Measurements from ENCODE around the gene OBSCN. TPM values are rescaled to one million over a fixed set of nuclear protein-coding genes. Genes with fewer than 3 reads are reported as not detected.

Gene OBSCN
- total and polyA plus RNA-seq, 2 of the 4 experiments (the other 2 are of a cell fraction), result 4.1 to 9.5 TPM

DNA sequence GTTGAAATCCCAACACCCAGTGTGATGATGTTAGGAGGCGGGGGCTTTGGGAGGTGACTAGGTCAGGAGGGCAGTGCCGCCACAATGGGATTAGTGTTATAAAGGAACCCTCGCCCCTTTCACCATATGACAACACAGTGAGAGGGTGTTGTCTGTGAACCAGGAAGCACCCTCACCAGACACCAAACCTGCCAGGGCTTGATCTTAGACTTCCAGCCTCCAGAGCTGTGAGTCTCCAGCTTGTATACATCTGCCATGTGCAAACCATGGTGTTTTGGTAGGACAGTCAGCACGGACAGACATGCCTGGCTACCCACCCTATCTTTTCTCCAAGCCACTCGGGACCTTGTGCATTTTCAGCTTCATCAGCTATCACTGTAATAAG is 194.8 kb downstream of the OBSCN start (continued):
- TF ChIP-seq MAFK (IDR thresholded peaks at IDR 0.05; ENCODE audit: low read depth, low read length), result no peak

GRCh38 chr1:228403231-228403631 is 195.4 kb downstream of the OBSCN start:
- ChIA-PET CTCF (interaction anchor here (0.9 kb wide), 1 partner anchor 190 kb away, joined by 3 read pairs; no protein-coding TSS in a partner anchor), POLR2A (ENCODE audit: unreplicated experiment) (no interaction called here)
- H3K9me3 ChIP-seq (ENCODE audit: control insufficient read depth, insufficient read depth, low read length), result no peaks in the 10 kb centered on the region
- no peak overlapping the region for H3K18ac ChIP-seq (ENCODE audit: low read depth, low read length)
- H2AK9ac ChIP-seq (replicated peaks; ENCODE audit: low read depth, low read length, poor library complexity), result no peak overlapping the region
- ATAC-seq (ENCODE audit: low read depth), result no peak
- no peak overlapping the region for H4K5ac ChIP-seq (ENCODE audit: low read depth, low read length)
- BruUV-seq (replicated peaks), result no TSS peak
- H3K27ac ChIP-seq (ENCODE audit: insufficient read depth, low read length), result no peak overlapping the region
- H3K9ac ChIP-seq (ENCODE audit: low read depth, low read length), result no peak overlapping the region
- no peak overlapping the region for H2BK5ac ChIP-seq (ENCODE audit: low read depth, low read length, poor library complexity, severe bottlenecking)
- DNase-seq, result no peak
- intact Hi-C loops (cut with micrococcal nuclease) (no loop called here), in situ Hi-C loops (cut with MboI; ENCODE audit: low sequenced_read_pairs) (no loop called here), dilution Hi-C loops (cut with HindIII; ENCODE audit: low sequenced_read_pairs, unreplicated experiment) (no loop called here)
- peaks cover 65% of the 10 kb centered on the region for H4K20me1 ChIP-seq (ENCODE audit: insufficient read depth, low read length)
- no peak overlapping the region for H3K23ac ChIP-seq (ENCODE audit: low read depth, low read length)
- peaks cover 16 to 89% of the 10 kb centered on the region in 2 experiments for H3K79me1 ChIP-seq (ENCODE audit: low read depth in 1 of 2, low read length in 2 of 2)
- H3K27me3 ChIP-seq (ENCODE audit: control insufficient read depth, insufficient read depth, low read length), result no peaks in the 10 kb centered on the region
- no peak overlapping the region for H4K91ac ChIP-seq (ENCODE audit: insufficient read depth, low read depth, low read length)
- no peak overlapping the region for H2AFZ ChIP-seq (replicated peaks; ENCODE audit: low read length, poor library complexity)
- H3K9me1 ChIP-seq (ENCODE audit: insufficient read depth, low read length), result peaks cover 5% of the 10 kb centered on the region
- H3K4ac ChIP-seq (ENCODE audit: low read depth, low read length), result no peak overlapping the region
- peaks cover 14% of the 10 kb centered on the region for H3K4me1 ChIP-seq (ENCODE audit: control insufficient read depth, insufficient read depth, low read length)
- WGBS, 2 experiments (ENCODE audit: extremely low coverage in 2 of 2, insufficient read length in 1 of 2), result 95% methylated on average over 5 of the region's 9 CpGs; no CpG with 5 or more reads in 1 of the 2 experiments
- peaks cover 32% of the 10 kb centered on the region for H3K36me3 ChIP-seq (ENCODE audit: control insufficient read depth, insufficient read depth, low read length)
- H4K8ac ChIP-seq (ENCODE audit: low read depth in 2 of 2, low read length in 2 of 2), result no peak overlapping the region
- H2AK5ac ChIP-seq (ENCODE audit: low read depth, low read length), result no peak overlapping the region
- TF ChIP-seq RCOR1 (IDR thresholded peaks at IDR 0.05; ENCODE audit: insufficient replicate concordance, low read length), result no peak
- TF ChIP-seq FOS (IDR thresholded peaks at IDR 0.05; ENCODE audit: low read depth, low read length), result no peak
- no peak overlapping the region for H2BK20ac ChIP-seq (ENCODE audit: low read depth, low read length)
- no peak overlapping the region for H2BK15ac ChIP-seq (ENCODE audit: low read depth, low read length)
- H2BK120ac ChIP-seq (ENCODE audit: low read depth, low read length), result no peak overlapping the region
- no peak overlapping the region for H3K14ac ChIP-seq (replicated peaks; ENCODE audit: low read depth, low read length)
- H3K56ac ChIP-seq (ENCODE audit: extremely low read depth, insufficient read depth, low read length), result no peak overlapping the region
- H3K4me3 ChIP-seq (ENCODE audit: insufficient read depth, low read depth, low read length), result no peak overlapping the region
- H3K4me2 ChIP-seq (ENCODE audit: low read depth, low read length), result no peak overlapping the region
